ENCODE data around the gene ZFR.
"Not testable (repeated sequence)": the region's sequence is repeated elsewhere in the genome, so short reads cannot be mapped to it uniquely, and the experiment has no call there.

The ZFR gene

GRCh38 chr5:32315221-32316014 lies 129.1 kb downstream of the ZFR start:
- DNase-seq: no peak

- DNase-seq: no peak
These were observed 129.9 kb downstream of the ZFR start for GRCh38 chr5:32314658-32315057.

- not testable (repeated sequence) for DNase-seq
These were observed 130.4 kb downstream of the ZFR start for GRCh38 chr5:32314152-32314488.

GRCh38 chr5:32312595-32313332 lies 131.8 kb downstream of the ZFR start, which contains the start of gene MTMR12:
Gene MTMR12, minus strand, starts transcription at chr5:32312939. Its CDS starts 101 bp downstream, at chr5:32312838.
- DNase-seq: peak; percentile 100

- peak; percentile 28 for DNase-seq
These were observed 132.3 kb downstream of the ZFR start for GRCh38 chr5:32312197-32312594.

GRCh38 chr5:32311404-32312196 lies 132.9 kb downstream of the ZFR start:
- no peak for DNase-seq

- DNase-seq: no peak
These were observed 134.8 kb downstream of the ZFR start for GRCh38 chr5:32309761-32310160.

GRCh38 chr5:32308946-32309345 lies 135.6 kb downstream of the ZFR start:
- no peak for DNase-seq

- DNase-seq: no peak
These were observed 136.8 kb downstream of the ZFR start for GRCh38 chr5:32307769-32308194.

- no peak for DNase-seq
These were observed 139.9 kb downstream of the ZFR start for GRCh38 chr5:32304622-32305021.
